HCT116 (cell line): ENCODE measurements around the gene GNB1. TPM values are rescaled to one million over a fixed set of nuclear protein-coding genes. Genes with fewer than 3 reads are reported as not detected.

Experiments used
- ATAC-seq: fragments of 200-7000 bp; cut with Tn5 transposase; 2 replicates; pipeline ENCODE4 v1.9.1; 2020; ENCODE audit warnings: mild to moderate bottlenecking, moderate library complexity
- BruUV-seq: library from RNA; stranded (reverse); fragments of 400-500 nt; replicated peaks from 2 replicates; lab custom pipeline; 2021; lab: Mats Ljungman, UMichigan
- CTCF ChIA-PET: fragments of 300-600 bp; sonication (Branson Sonifier 250); formaldehyde crosslinking; loops from one replicate; lab custom pipeline; 2021; ENCODE audit warnings: antibody characterized with exemption; lab: Charles Lee
- POLR2A ChIA-PET: fragments of 300-600, 350-600 bp; sonication (Branson Sonifier 250); formaldehyde crosslinking; loops from one replicate; lab custom pipeline; 2021; ENCODE audit warnings: antibody characterized with exemption; lab: Charles Lee
- RAD21 ChIA-PET, 2 experiments: fragments of 300-600 bp; sonication (Branson Sonifier 250); formaldehyde crosslinking; loops; one replicate each; lab custom pipeline; 2023; ENCODE audit warnings: low total read pairs in 2 of 2; ENCODE audit not compliant: uncharacterized antibody in 2 of 2, unreplicated experiment in 2 of 2, low non-redundant PET in 1 of 2; lab: Charles Lee
- DNase-seq: peaks from one replicate; pipeline ENCODE4 v3.0.0-alpha.2; 2010; ENCODE audit warnings: low read depth, low spot score
- H2AFZ ChIP-seq: fragments of 200-600 bp; shearing (Covaris generic), sonication (generic); 2 replicates; pipeline ENCODE4 v1.6.1; 2017; ENCODE audit warnings: low read depth, mixed run types, mixed read lengths, antibody characterized with exemption, low read length; ENCODE audit not compliant: poor library complexity, severe bottlenecking
- H3K27ac ChIP-seq: 2 replicates; pipeline ENCODE4 v1.5.1; 2012; ENCODE audit warnings: low read depth, low read length
- H3K27me3 ChIP-seq: fragments of 200-600 bp; sonication (generic); 2 replicates; pipeline ENCODE4 v1.6.1; 2016; ENCODE audit warnings: mixed run types, low read length, mixed read lengths; ENCODE audit not compliant: insufficient read depth
- H3K36me3 ChIP-seq, 2 experiments: fragments of 200-500 bp in 1 of 2; fragments of 200-600 bp in 1 of 2; sonication (Bioruptor generic) in 1 of 2; sonication (generic) in 1 of 2; 2 replicates each; pipeline versions ENCODE4 v1.5.1 to v1.6.1; 2014 to 2016; ENCODE audit warnings: low read length in 2 of 2, inconsistent platforms in 1 of 2, mixed read lengths in 1 of 2, mixed run types in 1 of 2; ENCODE audit not compliant: insufficient read depth in 2 of 2, control insufficient read depth in 1 of 2
- H3K4me1 ChIP-seq, 2 experiments: fragments of 200-600 bp in 1 of 2; sonication (generic) in 1 of 2; 2 replicates each; pipeline versions ENCODE4 v1.5.1 to v1.6.1; 2012 to 2017; ENCODE audit warnings: low read length in 2 of 2, inconsistent platforms in 1 of 2, mild to moderate bottlenecking in 1 of 2, mixed read lengths in 1 of 2, mixed run types in 1 of 2, moderate library complexity in 1 of 2; ENCODE audit not compliant: insufficient read depth in 2 of 2, control insufficient read depth in 1 of 2
- H3K4me2 ChIP-seq: fragments of 200-600 bp; sonication (generic); 2 replicates; pipeline ENCODE4 v1.6.1; 2017; ENCODE audit warnings: mixed run types, low read length, mixed read lengths
- H3K4me3 ChIP-seq, 2 experiments: fragments of 200-600 bp in 1 of 2; sonication (generic) in 1 of 2; replicated peaks in 1 of 2; 2 replicates each; pipeline ENCODE4 v1.5.1; 2011 to 2016; ENCODE audit warnings: low read length in 2 of 2, control low read depth in 1 of 2, low read depth in 1 of 2, mild to moderate bottlenecking in 1 of 2, mixed read lengths in 1 of 2, mixed run types in 1 of 2
- H3K79me2 ChIP-seq: fragments of 200-600 bp; sonication (generic); 2 replicates; pipeline ENCODE4 v1.6.1; 2017; ENCODE audit warnings: mild to moderate bottlenecking, mixed run types, low read length, moderate library complexity, mixed read lengths; ENCODE audit not compliant: insufficient read depth
- H3K9ac ChIP-seq: fragments of 200-600 bp; sonication (generic); 2 replicates; pipeline ENCODE4 v1.6.1; 2016; ENCODE audit warnings: low read length, mixed read lengths
- H3K9me2 ChIP-seq: fragments of 200-600 bp; sonication (generic), shearing (Covaris generic); 2 replicates; pipeline ENCODE4 v1.6.1; 2017; ENCODE audit warnings: mixed run types, mild to moderate bottlenecking, moderate library complexity; ENCODE audit not compliant: insufficient read depth
- H3K9me3 ChIP-seq, 2 experiments: fragments of 200-500 bp in 1 of 2; fragments of 200-600 bp in 1 of 2; sonication (Bioruptor generic) in 1 of 2; sonication (generic) in 1 of 2; 2 replicates each; pipeline ENCODE4 v1.6.1; 2014 to 2017; ENCODE audit warnings: low read length in 2 of 2, mixed read lengths in 2 of 2, inconsistent platforms in 1 of 2, low read depth in 1 of 2, mild to moderate bottlenecking in 1 of 2, mixed run types in 1 of 2, moderate library complexity in 1 of 2; ENCODE audit not compliant: control insufficient read depth in 1 of 2, insufficient read depth in 1 of 2
- H4K20me1 ChIP-seq: fragments of 200-600 bp; sonication (generic), shearing (Covaris generic); 2 replicates; pipeline ENCODE4 v1.6.1; 2017; ENCODE audit warnings: mixed run types, mild to moderate bottlenecking, moderate library complexity; ENCODE audit not compliant: insufficient read depth
- CBX3 ChIP-seq: IDR thresholded peaks from 2 replicates; pipeline ENCODE4 v1.6.1; 2012; ENCODE audit warnings: low read depth
- CEBPB ChIP-seq: IDR thresholded peaks from 2 replicates; pipeline ENCODE4 v1.6.1; 2012; ENCODE audit warnings: low read depth
- ELF1 ChIP-seq: IDR thresholded peaks from 2 replicates; pipeline ENCODE4 v1.6.1; 2012; ENCODE audit warnings: low read depth, borderline replicate concordance
- EZH2 ChIP-seq: fragments of 200-600 bp; sonication (generic); IDR thresholded peaks from 2 replicates; pipeline ENCODE4 v1.6.1; 2017; ENCODE audit warnings: antibody characterized with exemption, mixed run types
- FOSL1 ChIP-seq: IDR thresholded peaks from 2 replicates; pipeline ENCODE4 v1.6.1; 2012; ENCODE audit warnings: low read depth
- POLR2AphosphoS5 ChIP-seq: IDR thresholded peaks from 2 replicates; pipeline ENCODE4 v1.6.1; 2011; ENCODE audit warnings: mild to moderate bottlenecking, low read depth, low read length, moderate library complexity
- RAD21 ChIP-seq: IDR thresholded peaks from 2 replicates; pipeline ENCODE4 v1.6.1; 2012; ENCODE audit warnings: low read depth, mild to moderate bottlenecking
- SRF ChIP-seq: IDR thresholded peaks from 2 replicates; pipeline ENCODE4 v1.6.1; 2012; ENCODE audit warnings: low read depth
- TCF7L2 ChIP-seq: IDR thresholded peaks from 2 replicates; pipeline ENCODE4 v1.7.0; 2011; ENCODE audit warnings: borderline replicate concordance, inconsistent platforms; ENCODE audit not compliant: insufficient read depth, insufficient read length; ENCODE audit errors: extremely low read depth
- ZNF274 ChIP-seq: fragments of 200-500 bp; sonication (Bioruptor generic); IDR thresholded peaks from 2 replicates; pipeline ENCODE4 v1.6.1; 2014; ENCODE audit warnings: mild to moderate bottlenecking, low read depth, low read length, inconsistent platforms
- intact Hi-C: fragments of 100-400 bp; cut with micrococcal nuclease; formaldehyde crosslinking; loops from 2 replicates; pipeline ENCODE4 v1.10.0; 2022
- total RNA-seq: library from RNA; stranded (reverse); gene quantifications from one replicate; pipeline ENCODE4 v1.2.1, GENCODE V29; 2021; ENCODE audit not compliant: unreplicated experiment
- TF ChIP-seq, protein P1 (sequence below): IDR thresholded peaks from 2 replicates; pipeline ENCODE4 v1.6.1; 2012; ENCODE audit warnings: low read depth
- TF ChIP-seq, protein P2 (sequence below), 3 experiments: fragments of 200-600 bp in 1 of 3; sonication (generic) in 1 of 3; IDR thresholded peaks in 2 of 3; conservative IDR thresholded peaks in 1 of 3; 2 replicates each; pipeline ENCODE4 v1.5.1; 2012 to 2017; ENCODE audit warnings: low read depth in 2 of 3, low read length in 2 of 3, antibody characterized with exemption in 1 of 3, borderline replicate concordance in 1 of 3, control low read depth in 1 of 3, mild to moderate bottlenecking in 1 of 3, mixed read lengths in 1 of 3, mixed run types in 1 of 3, moderate library complexity in 1 of 3; ENCODE audit not compliant: insufficient read depth in 1 of 3
- TF ChIP-seq, protein P3 (sequence below): IDR thresholded peaks from 2 replicates; pipeline ENCODE4 v1.6.1; 2012
- TF ChIP-seq, protein P4 (sequence below): IDR thresholded peaks from 2 replicates; pipeline ENCODE4 v1.6.1; 2011; ENCODE audit warnings: mild to moderate bottlenecking, low read length, moderate library complexity; ENCODE audit not compliant: insufficient replicate concordance; ENCODE audit errors: extremely low read depth

GNB1 gene
- total RNA-seq, 1 experiment from 2014 or later, result 371 TPM

DNA sequence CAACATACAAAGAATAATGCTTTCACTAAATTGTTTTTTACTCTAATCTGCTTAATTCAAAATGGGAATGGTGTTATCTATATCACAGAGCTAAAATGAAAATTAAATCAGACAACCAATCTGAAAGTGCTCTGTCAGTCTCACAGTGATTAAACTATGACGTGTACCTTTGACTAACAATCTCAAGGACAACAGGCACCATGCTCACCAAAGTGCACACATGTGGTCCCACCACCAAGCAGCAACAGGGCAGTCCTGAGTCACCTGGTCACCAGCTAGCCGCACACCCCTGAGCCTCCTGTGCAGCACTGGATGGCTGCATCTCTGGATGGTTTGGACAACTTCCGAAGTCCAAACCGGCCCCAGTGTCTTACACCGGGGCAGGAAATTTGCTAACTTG, 58.1 kb downstream of the GNB1 start:
- Histone ChIP-seq H3K36me3 (peaks cover 18 to 21% of the 10 kb centered on the region in 2 experiments; a peak in 3 of 4 replicates), H3K79me2 (peaks cover 84% of the 10 kb centered on the region), H3K27me3 (no peaks in the 10 kb centered on the region), H3K9ac (no peak overlapping the region), H3K4me2 (no peak overlapping the region), H3K9me3 (no peaks in the 10 kb centered on the region), H3K4me1 (no peaks in the 10 kb centered on the region), H3K4me3 (no peak overlapping the region), H2AFZ (no peak overlapping the region), H4K20me1 (0 out of 2 replicates have a peak, but pooled peaks cover 6% of the 10 kb centered on the region), H3K27ac (no peak overlapping the region), H3K9me2 (no peaks in the 10 kb centered on the region)
- RAD21 ChIA-PET, result no interaction called here
- POLR2A ChIA-PET, result no interaction called here
- no peak for TF ChIP-seq EZH2
- TF ChIP-seq CEBPB, result no peak
- TF ChIP-seq, protein P1, sequence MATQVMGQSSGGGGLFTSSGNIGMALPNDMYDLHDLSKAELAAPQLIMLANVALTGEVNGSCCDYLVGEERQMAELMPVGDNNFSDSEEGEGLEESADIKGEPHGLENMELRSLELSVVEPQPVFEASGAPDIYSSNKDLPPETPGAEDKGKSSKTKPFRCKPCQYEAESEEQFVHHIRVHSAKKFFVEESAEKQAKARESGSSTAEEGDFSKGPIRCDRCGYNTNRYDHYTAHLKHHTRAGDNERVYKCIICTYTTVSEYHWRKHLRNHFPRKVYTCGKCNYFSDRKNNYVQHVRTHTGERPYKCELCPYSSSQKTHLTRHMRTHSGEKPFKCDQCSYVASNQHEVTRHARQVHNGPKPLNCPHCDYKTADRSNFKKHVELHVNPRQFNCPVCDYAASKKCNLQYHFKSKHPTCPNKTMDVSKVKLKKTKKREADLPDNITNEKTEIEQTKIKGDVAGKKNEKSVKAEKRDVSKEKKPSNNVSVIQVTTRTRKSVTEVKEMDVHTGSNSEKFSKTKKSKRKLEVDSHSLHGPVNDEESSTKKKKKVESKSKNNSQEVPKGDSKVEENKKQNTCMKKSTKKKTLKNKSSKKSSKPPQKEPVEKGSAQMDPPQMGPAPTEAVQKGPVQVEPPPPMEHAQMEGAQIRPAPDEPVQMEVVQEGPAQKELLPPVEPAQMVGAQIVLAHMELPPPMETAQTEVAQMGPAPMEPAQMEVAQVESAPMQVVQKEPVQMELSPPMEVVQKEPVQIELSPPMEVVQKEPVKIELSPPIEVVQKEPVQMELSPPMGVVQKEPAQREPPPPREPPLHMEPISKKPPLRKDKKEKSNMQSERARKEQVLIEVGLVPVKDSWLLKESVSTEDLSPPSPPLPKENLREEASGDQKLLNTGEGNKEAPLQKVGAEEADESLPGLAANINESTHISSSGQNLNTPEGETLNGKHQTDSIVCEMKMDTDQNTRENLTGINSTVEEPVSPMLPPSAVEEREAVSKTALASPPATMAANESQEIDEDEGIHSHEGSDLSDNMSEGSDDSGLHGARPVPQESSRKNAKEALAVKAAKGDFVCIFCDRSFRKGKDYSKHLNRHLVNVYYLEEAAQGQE, result no peak
- no peak for TF ChIP-seq SRF
- TF ChIP-seq FOSL1, result no peak
- TF ChIP-seq RAD21, result no peak
- TF ChIP-seq, protein P2, sequence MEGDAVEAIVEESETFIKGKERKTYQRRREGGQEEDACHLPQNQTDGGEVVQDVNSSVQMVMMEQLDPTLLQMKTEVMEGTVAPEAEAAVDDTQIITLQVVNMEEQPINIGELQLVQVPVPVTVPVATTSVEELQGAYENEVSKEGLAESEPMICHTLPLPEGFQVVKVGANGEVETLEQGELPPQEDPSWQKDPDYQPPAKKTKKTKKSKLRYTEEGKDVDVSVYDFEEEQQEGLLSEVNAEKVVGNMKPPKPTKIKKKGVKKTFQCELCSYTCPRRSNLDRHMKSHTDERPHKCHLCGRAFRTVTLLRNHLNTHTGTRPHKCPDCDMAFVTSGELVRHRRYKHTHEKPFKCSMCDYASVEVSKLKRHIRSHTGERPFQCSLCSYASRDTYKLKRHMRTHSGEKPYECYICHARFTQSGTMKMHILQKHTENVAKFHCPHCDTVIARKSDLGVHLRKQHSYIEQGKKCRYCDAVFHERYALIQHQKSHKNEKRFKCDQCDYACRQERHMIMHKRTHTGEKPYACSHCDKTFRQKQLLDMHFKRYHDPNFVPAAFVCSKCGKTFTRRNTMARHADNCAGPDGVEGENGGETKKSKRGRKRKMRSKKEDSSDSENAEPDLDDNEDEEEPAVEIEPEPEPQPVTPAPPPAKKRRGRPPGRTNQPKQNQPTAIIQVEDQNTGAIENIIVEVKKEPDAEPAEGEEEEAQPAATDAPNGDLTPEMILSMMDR (IDR thresholded peaks at IDR 0.05 in 2 of 3, conservative IDR thresholded peaks at IDR 0.05 in 1 of 3; ENCODE audit: borderline replicate concordance in 1 of 3, insufficient read depth in 1 of 3, low read depth in 2 of 3, low read length in 2 of 3), result no peak
- no peak for TF ChIP-seq ZNF274
- TF ChIP-seq TCF7L2, result no peak
- TF ChIP-seq, protein P3, sequence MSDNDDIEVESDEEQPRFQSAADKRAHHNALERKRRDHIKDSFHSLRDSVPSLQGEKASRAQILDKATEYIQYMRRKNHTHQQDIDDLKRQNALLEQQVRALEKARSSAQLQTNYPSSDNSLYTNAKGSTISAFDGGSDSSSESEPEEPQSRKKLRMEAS, result no peak
- TF ChIP-seq CBX3, result no peak
- TF ChIP-seq ELF1, result no peak
- TF ChIP-seq, protein P4, sequence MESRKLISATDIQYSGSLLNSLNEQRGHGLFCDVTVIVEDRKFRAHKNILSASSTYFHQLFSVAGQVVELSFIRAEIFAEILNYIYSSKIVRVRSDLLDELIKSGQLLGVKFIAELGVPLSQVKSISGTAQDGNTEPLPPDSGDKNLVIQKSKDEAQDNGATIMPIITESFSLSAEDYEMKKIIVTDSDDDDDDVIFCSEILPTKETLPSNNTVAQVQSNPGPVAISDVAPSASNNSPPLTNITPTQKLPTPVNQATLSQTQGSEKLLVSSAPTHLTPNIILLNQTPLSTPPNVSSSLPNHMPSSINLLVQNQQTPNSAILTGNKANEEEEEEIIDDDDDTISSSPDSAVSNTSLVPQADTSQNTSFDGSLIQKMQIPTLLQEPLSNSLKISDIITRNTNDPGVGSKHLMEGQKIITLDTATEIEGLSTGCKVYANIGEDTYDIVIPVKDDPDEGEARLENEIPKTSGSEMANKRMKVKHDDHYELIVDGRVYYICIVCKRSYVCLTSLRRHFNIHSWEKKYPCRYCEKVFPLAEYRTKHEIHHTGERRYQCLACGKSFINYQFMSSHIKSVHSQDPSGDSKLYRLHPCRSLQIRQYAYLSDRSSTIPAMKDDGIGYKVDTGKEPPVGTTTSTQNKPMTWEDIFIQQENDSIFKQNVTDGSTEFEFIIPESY, result no peak
- no peak for TF ChIP-seq POLR2AphosphoS5
- DNase-seq (no peak), ATAC-seq (no peak; the same call in 1 of the 2 replicates)
- CTCF ChIA-PET, result no interaction called here
- intact Hi-C loops, result no loop called here
- no TSS peak for BruUV-seq
